Activated T-helper 17 cell treated with anti-CD3 and anti-CD28 coated beads, Interleukin-2, amount 50 U/mL, for 72 hours (primary cell): ENCODE measurements around the gene CDK9. TPM values are rescaled to one million over a fixed set of nuclear protein-coding genes. Genes with fewer than 3 reads are reported as not detected.
A peak's percentile ranks its signal among the peaks of the same experiment; 100 is the strongest.
"Not testable (repeated sequence)": the region's sequence is repeated elsewhere in the genome, so short reads cannot be mapped to it uniquely, and the experiment has no call there.

Source experiments
- ATAC-seq: fragments of 150-1000 bp; cut with Tn5 transposase; replicated peaks from 2 replicates; pipeline ENCODE4 v1.10.0; 2021; ENCODE audit warnings: mild to moderate bottlenecking, moderate library complexity
- H3K27ac Mint-ChIP-seq: one replicate; pipeline ENCODE4 v1.8.0; 2022; ENCODE audit warnings: mixed read lengths
- H3K27me3 Mint-ChIP-seq: one replicate; pipeline ENCODE4 v1.8.0; 2022; ENCODE audit warnings: mixed read lengths
- H3K36me3 Mint-ChIP-seq: one replicate; pipeline ENCODE4 v1.8.0; 2022; ENCODE audit warnings: low read depth, mild to moderate bottlenecking, mixed read lengths
- H3K4me1 Mint-ChIP-seq: one replicate; pipeline ENCODE4 v1.8.0; 2022; ENCODE audit warnings: mixed read lengths
- H3K4me3 Mint-ChIP-seq: one replicate; pipeline ENCODE4 v1.8.0; 2022; ENCODE audit warnings: mild to moderate bottlenecking, mixed read lengths
- H3K9me3 Mint-ChIP-seq: one replicate; pipeline ENCODE4 v1.8.0; 2022; ENCODE audit warnings: mixed read lengths
- total RNA-seq, 2 donors: library from RNA; stranded (reverse); gene quantifications; one replicate each; pipeline ENCODE4 v1.2.3, GENCODE V29; 2022

CDK9 gene
- total RNA-seq, 2 donors from 2014 or later: 82.8 to 94.2 TPM

DNA sequence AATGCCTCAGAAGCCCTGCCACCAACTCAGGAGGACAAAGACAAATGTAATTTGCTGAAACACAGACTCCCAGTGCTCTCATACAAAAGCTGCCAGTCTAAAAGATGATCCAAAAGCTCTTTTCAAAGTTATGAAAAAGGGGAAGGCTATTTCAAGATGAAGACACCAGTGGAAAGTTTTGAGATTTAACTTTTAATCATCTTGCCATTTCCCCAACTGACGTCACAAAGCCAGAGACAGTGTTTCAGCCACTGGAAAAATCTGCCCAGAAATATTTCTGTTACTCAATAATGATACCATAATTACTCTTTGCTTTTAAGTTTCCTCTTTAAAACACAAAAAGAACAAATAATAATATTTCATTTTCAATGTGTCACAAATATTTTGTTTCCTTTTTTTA, 47.7 kb downstream of the CDK9 start:
- ATAC-seq: peak; percentile 21
- Mint-ChIP-seq H3K4me3 (no peak overlapping the region), H3K4me1 (peaks cover 4% of the 10 kb centered on the region), H3K27me3 (no peaks in the 10 kb centered on the region), H3K27ac (peak overlapping the region; percentile 19), H3K9me3 (no peaks in the 10 kb centered on the region), H3K36me3 (no peaks in the 10 kb centered on the region)

DNA sequence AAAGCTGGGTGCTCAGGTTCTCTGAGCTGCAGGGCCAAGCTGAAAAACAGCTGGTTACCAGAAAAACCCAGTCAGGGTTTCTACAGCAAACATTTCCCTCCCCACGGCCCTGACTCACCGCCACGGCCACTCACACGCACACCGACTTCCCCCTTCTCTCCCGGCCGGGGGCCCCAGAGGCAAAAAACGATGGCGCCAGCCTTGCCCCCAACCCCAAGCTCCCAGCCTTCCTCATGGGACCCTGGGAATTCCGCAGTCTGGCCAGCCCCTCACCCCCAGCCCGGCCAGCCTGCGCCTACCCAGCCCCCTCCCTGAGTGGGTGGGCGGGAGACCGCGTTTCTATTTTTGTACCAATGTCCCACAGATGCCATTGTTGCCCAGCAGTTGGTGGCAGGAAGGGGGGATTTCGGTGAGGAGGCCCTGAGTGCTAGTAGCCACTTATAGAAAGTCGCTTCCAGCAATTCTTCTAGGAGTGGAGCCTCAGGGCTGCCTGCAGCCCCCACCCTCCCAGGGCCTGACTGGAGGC, 50.2 kb downstream of the CDK9 start:
- Mint-ChIP-seq H3K4me1 (peaks cover 4% of the 10 kb centered on the region), H3K27ac (no peak overlapping the region), H3K4me3 (no peak overlapping the region), H3K9me3 (no peaks in the 10 kb centered on the region), H3K27me3 (no peaks in the 10 kb centered on the region), H3K36me3 (no peaks in the 10 kb centered on the region)
- peak; percentile 62 for ATAC-seq

DNA sequence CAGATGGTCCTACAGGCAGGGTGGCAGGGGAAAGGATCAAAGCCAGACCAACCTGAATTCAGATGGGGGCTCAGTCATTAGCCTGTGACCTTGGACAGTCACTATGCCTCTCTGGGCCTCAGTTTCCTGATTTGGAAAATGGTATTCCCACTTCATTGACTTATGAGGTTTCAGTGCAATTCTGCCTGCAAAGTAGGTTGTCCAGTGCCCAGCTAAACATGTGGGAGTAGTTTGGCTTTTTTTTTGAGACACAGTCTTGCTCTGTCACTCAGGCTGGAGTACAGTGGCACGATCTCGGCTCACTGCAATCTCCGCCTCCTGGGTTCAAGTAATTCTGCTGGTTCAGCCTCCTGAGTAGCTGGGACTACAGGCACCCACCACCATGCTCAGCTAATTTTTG, 50.7 kb downstream of the CDK9 start:
- H3K27me3 Mint-ChIP-seq, H3K36me3 Mint-ChIP-seq, H3K4me3 Mint-ChIP-seq, H3K4me1 Mint-ChIP-seq, H3K27ac Mint-ChIP-seq, H3K9me3 Mint-ChIP-seq, ATAC-seq: not testable (repeated sequence)

DNA sequence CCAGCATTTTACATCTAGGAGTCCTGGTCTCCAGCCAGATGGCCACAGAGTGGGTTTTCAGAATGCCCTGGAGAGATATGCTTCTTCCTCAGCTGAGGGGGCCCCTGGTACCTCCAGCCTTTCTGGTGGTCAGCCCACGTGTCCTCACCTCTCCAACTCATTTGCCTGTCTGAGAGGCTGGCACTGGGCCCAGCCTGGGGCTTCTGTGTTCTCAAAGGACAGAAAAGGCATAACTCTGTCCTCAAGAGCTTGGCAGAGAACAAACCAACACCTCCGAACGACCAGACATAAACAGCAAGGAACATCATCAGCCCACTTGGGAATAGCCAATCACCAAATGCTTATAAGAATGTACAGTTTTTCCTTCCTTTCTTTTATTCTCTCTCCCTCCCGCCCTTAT, 51.5 kb downstream of the CDK9 start:
- Mint-ChIP-seq H3K27ac (no peak overlapping the region), H3K27me3 (no peaks in the 10 kb centered on the region), H3K36me3 (no peaks in the 10 kb centered on the region), H3K9me3 (no peaks in the 10 kb centered on the region), H3K4me3 (no peak overlapping the region), H3K4me1 (peaks cover 4% of the 10 kb centered on the region)
- ATAC-seq: no peak

DNA sequence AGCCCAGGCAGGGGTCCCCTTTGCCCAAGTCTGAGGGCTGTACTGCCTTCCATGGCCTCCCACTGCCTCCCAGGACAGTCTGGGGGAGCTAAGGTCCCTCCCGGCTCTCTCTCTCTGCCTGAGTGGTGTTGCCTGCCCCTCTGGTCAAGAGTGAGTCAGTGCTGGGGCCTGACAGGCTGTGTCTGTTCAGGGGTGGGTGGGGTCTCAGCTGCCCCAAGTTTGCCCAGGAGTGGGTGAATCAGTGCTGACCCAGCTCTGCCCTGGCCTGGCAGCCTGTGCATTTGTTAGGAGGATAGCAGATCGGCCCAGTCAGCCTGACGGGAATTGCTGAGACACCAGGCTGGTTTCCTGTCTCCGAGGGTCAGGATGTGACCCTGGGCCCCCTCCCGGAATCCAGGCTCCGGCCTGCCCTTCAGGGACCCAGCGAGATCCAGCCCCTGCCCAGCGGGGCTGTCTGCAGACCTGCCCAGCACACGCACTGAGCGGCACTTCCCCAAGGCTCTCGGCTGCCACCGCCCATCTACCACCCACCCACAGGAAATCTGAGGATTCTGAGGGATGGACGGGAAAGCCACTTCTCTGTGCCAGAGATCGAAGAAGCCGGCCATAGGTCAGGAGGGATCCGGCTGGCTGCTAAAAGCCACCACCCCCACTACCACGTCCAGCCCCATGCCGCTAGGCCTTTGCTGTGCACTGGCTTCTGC, 52.7 kb downstream of the CDK9 start:
- peaks cover 4% of the 10 kb centered on the region for H3K4me1 Mint-ChIP-seq
- no peak overlapping the region for H3K4me3 Mint-ChIP-seq
- H3K9me3 Mint-ChIP-seq: no peaks in the 10 kb centered on the region
- no peaks in the 10 kb centered on the region for H3K36me3 Mint-ChIP-seq
- no peak for ATAC-seq
- no peak overlapping the region for H3K27ac Mint-ChIP-seq
- no peaks in the 10 kb centered on the region for H3K27me3 Mint-ChIP-seq

Other genes starting within 250 kb of the CDK9 start
- 10 to 100 TPM; 14.7 to 17.1 TPM for gene STXBP1, start 173.8 kb upstream of the CDK9 start, total RNA-seq
- under 1 TPM in 1 of 2 donors, not detected in 1; 0.13 TPM for gene CFAP157, start 79.0 kb upstream of the CDK9 start, total RNA-seq
- gene PTRH1, start 70.4 kb upstream of the CDK9 start, total RNA-seq: 10 to 100 TPM in 1 of 2 donors, 1 to 10 TPM in 1; 6.5 to 13.5 TPM
- 1 to 10 TPM; 1.8 to 2.0 TPM for gene TTC16, start 70.0 kb upstream of the CDK9 start, total RNA-seq
- gene TOR2A, start 50.7 kb upstream of the CDK9 start, total RNA-seq: 10 to 100 TPM in 1 of 2 donors, 1 to 10 TPM in 1; 8.5 to 15.7 TPM
- gene SH2D3C, start 7.4 kb upstream of the CDK9 start, total RNA-seq: 10 to 100 TPM; 27.6 to 46.8 TPM
- 10 to 100 TPM; 56.7 to 95.6 TPM for gene FPGS, start 16.8 kb downstream of the CDK9 start, total RNA-seq
- gene ENG, start 68.6 kb downstream of the CDK9 start, total RNA-seq: 10 to 100 TPM in 1 of 2 donors, 1 to 10 TPM in 1; 10.0 to 18.7 TPM
- gene AK1, start 91.6 kb downstream of the CDK9 start, total RNA-seq: 10 to 100 TPM; 23.2 to 79.0 TPM
- 100 to 1,000 TPM in 1 of 2 donors, 10 to 100 TPM in 1; 61.7 to 124 TPM for gene ST6GALNAC6, start 113.6 kb downstream of the CDK9 start, total RNA-seq
- 10 to 100 TPM; 19.6 to 19.8 TPM for gene ST6GALNAC4, start 131.0 kb downstream of the CDK9 start, total RNA-seq
- gene PIP5KL1, start 144.7 kb downstream of the CDK9 start, total RNA-seq: 1 to 10 TPM; 2.6 to 3.7 TPM
- gene DPM2, start 151.8 kb downstream of the CDK9 start, total RNA-seq: 10 to 100 TPM; 29.4 to 54.5 TPM
- gene EEIG1, start 195.0 kb downstream of the CDK9 start, total RNA-seq: 10 to 100 TPM; 29.6 to 37.8 TPM